ENCODE measurements around the gene BAHD1. TPM values are rescaled to one million over a fixed set of nuclear protein-coding genes. Genes with fewer than 3 reads are reported as not detected.
A peak's percentile ranks its signal among the peaks of the same experiment; 100 is the strongest.

The BAHD1 gene
- polyA plus RNA-seq, 1 of the 3 experiments (the other 2 are of a cell fraction) = 5.5 TPM

DNA sequence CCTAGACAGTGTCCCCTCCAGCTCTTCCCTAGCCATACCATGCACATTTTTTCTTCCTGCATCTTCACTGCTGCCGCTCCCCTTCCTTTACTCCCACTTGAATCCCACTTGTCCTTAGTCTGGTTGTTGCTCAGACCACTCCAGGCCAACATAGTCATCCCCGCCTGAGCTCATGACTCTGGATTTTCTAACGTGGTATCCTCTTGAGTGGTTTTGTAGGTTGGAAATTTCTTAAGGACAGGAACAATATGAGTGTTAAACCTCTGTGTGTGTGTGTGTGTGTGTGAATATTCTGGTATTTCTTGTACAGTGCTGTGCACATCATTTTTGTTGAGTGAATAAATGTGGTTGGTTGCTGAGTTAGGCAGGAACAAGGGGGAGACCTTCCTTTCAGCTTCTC, 3.1 kb downstream of the BAHD1 start:
- no peaks in the 10 kb centered on the region for H3K27me3 ChIP-seq (ENCODE audit: insufficient read depth)
- peaks cover 51% of the 10 kb centered on the region for H4K20me1 ChIP-seq (ENCODE audit: insufficient read depth)
- H3K4me3 ChIP-seq (ENCODE audit: low read depth in 2 of 2, low read length in 1 of 2) = no peak overlapping the region
- TF ChIP-seq, protein P1, sequence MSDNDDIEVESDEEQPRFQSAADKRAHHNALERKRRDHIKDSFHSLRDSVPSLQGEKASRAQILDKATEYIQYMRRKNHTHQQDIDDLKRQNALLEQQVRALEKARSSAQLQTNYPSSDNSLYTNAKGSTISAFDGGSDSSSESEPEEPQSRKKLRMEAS (IDR thresholded peaks at IDR 0.05; ENCODE audit: low read depth) = no peak
- TF ChIP-seq RCOR1 (IDR thresholded peaks at IDR 0.05; ENCODE audit: low read length) (no peak), YY1 (IDR thresholded peaks at IDR 0.05; ENCODE audit: low read depth) (no peak), TAF1 (IDR thresholded peaks at IDR 0.05; ENCODE audit: borderline replicate concordance, low read depth, low read length) (no peak), SIN3A (IDR thresholded peaks at IDR 0.05; ENCODE audit: borderline replicate concordance, low read depth, low read length) (no peak), CHD2 (IDR thresholded peaks at IDR 0.05; ENCODE audit: low read length, partially characterized antibody) (no peak), ZBTB33 (IDR thresholded peaks at IDR 0.05; ENCODE audit: borderline replicate concordance, low read depth) (no peak), GABPA (IDR thresholded peaks at IDR 0.05; ENCODE audit: low read depth) (no peak), NRF1 (IDR thresholded peaks at IDR 0.05; ENCODE audit: low read depth, low read length) (no peak), MXI1 (IDR thresholded peaks at IDR 0.05; ENCODE audit: low read depth, low read length) (no peak), NFIC (IDR thresholded peaks at IDR 0.05; ENCODE audit: borderline replicate concordance) (no peak), TCF12 (IDR thresholded peaks at IDR 0.05) (no peak), POLR2AphosphoS5 (IDR thresholded peaks at IDR 0.05; ENCODE audit: low read depth, low read length) (no peak), ELF1 (IDR thresholded peaks at IDR 0.05) (no peak), EZH2phosphoT487 (IDR thresholded peaks at IDR 0.05; ENCODE audit: borderline replicate concordance, low read depth) (no peak), GATA2 (CRISPR knock-in tag; IDR thresholded peaks at IDR 0.05) (no peak), RFX5 (IDR thresholded peaks at IDR 0.05; ENCODE audit: low read length) (no peak)
- TF ChIP-seq, protein P2, sequence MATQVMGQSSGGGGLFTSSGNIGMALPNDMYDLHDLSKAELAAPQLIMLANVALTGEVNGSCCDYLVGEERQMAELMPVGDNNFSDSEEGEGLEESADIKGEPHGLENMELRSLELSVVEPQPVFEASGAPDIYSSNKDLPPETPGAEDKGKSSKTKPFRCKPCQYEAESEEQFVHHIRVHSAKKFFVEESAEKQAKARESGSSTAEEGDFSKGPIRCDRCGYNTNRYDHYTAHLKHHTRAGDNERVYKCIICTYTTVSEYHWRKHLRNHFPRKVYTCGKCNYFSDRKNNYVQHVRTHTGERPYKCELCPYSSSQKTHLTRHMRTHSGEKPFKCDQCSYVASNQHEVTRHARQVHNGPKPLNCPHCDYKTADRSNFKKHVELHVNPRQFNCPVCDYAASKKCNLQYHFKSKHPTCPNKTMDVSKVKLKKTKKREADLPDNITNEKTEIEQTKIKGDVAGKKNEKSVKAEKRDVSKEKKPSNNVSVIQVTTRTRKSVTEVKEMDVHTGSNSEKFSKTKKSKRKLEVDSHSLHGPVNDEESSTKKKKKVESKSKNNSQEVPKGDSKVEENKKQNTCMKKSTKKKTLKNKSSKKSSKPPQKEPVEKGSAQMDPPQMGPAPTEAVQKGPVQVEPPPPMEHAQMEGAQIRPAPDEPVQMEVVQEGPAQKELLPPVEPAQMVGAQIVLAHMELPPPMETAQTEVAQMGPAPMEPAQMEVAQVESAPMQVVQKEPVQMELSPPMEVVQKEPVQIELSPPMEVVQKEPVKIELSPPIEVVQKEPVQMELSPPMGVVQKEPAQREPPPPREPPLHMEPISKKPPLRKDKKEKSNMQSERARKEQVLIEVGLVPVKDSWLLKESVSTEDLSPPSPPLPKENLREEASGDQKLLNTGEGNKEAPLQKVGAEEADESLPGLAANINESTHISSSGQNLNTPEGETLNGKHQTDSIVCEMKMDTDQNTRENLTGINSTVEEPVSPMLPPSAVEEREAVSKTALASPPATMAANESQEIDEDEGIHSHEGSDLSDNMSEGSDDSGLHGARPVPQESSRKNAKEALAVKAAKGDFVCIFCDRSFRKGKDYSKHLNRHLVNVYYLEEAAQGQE (IDR thresholded peaks at IDR 0.05; ENCODE audit: low read depth, low read length) = no peak
- ChIA-PET CTCF (interaction anchor here (0.7 to 2.6 kb wide), 9 partner anchors 11 to 178 kb away, joined by 3 to 11 read pairs (median 4); no protein-coding TSS in a partner anchor), POLR2A (no interaction called here)
- H3K9me2 ChIP-seq = no peaks in the 10 kb centered on the region
- no peaks in the 10 kb centered on the region for H3F3A ChIP-seq (replicated peaks; ENCODE audit: insufficient read depth)
- 90% methylated on average over 3 of the region's 3 CpGs for WGBS (ENCODE audit: low lambda C conversion rate)
- peaks cover 6 to 29% of the 10 kb centered on the region in 2 experiments; a peak in 3 of 4 replicates for H3K4me1 ChIP-seq (ENCODE audit: control insufficient read depth in 1 of 2, insufficient read depth in 2 of 2, low read depth in 1 of 2, low read length in 1 of 2)
- peak overlapping the region; percentile 94; the same call in 1 of the 2 replicates for H3K4me2 ChIP-seq
- H3K36me3 ChIP-seq (replicated peaks in 1 of 2; ENCODE audit: control insufficient read depth in 1 of 2, insufficient read depth in 2 of 2, low read length in 1 of 2) = no peaks in the 10 kb centered on the region
- H2AFZ ChIP-seq (ENCODE audit: low read depth) = no peak overlapping the region
- peaks cover 68% of the 10 kb centered on the region for H3K79me2 ChIP-seq (ENCODE audit: insufficient read depth)
- no peak overlapping the region for H3K27ac ChIP-seq (ENCODE audit: low read depth in 2 of 2, low read length in 1 of 2)
- no peak overlapping the region for H3K9ac ChIP-seq
- no peak for DNase-seq
- H3K9me3 ChIP-seq = no peaks in the 10 kb centered on the region
